Fibroblast of pulmonary artery (primary cell): ENCODE results near the gene CKS1B.

Experiments
- DNase-seq: peaks from one replicate; pipeline ENCODE4 v3.0.0-alpha.2; 2010; ENCODE audit warnings: low read depth
- H3K4me3 ChIP-seq: replicated peaks from 2 replicates; pipeline ENCODE4 v1.5.1; 2011; ENCODE audit warnings: low read depth, mild to moderate bottlenecking, control low read depth, low read length, moderate library complexity
- TF ChIP-seq, protein P1 (sequence below): IDR thresholded peaks from 2 replicates; pipeline ENCODE4 v1.5.1; 2011; ENCODE audit warnings: mild to moderate bottlenecking, control low read depth, low read length, inconsistent platforms; ENCODE audit errors: missing control alignments

CKS1B gene

DNA sequence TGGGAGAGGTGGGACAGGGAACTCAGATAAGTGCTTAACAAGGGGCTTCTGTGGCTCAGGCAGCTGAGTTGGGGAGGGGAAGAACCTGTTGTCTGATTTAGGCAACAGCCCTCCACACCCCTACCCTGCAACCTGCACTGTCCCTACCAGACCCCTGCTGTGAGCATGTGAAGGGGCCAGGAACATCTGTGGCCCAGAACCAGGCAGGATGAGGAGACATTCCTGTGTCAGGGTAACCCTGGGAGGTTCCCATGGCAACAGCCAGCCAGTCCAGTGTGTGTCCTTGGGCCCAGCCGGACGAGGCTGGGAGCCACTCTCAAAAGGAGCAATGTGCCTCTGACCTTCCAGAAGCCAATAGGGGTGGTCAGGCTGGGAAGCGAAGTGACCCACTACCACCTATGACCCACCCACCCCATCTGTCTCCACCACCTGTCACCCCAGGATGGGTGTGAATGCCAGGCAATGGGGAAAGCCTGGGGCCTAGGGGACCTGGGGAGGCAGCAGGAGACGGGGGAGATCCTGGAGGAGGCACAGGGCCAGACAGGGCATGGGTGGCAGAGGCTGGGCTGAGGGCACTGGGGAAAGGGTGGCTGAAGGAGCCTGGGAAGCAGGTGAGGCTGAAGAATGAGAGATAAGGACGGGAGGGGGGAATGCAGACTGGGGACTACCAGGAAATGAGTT lies 33.0 kb upstream of the CKS1B start:
- DNase-seq: no peak
- H3K4me3 ChIP-seq: no peak overlapping the region
- TF ChIP-seq, protein P1, sequence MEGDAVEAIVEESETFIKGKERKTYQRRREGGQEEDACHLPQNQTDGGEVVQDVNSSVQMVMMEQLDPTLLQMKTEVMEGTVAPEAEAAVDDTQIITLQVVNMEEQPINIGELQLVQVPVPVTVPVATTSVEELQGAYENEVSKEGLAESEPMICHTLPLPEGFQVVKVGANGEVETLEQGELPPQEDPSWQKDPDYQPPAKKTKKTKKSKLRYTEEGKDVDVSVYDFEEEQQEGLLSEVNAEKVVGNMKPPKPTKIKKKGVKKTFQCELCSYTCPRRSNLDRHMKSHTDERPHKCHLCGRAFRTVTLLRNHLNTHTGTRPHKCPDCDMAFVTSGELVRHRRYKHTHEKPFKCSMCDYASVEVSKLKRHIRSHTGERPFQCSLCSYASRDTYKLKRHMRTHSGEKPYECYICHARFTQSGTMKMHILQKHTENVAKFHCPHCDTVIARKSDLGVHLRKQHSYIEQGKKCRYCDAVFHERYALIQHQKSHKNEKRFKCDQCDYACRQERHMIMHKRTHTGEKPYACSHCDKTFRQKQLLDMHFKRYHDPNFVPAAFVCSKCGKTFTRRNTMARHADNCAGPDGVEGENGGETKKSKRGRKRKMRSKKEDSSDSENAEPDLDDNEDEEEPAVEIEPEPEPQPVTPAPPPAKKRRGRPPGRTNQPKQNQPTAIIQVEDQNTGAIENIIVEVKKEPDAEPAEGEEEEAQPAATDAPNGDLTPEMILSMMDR: no peak

DNA sequence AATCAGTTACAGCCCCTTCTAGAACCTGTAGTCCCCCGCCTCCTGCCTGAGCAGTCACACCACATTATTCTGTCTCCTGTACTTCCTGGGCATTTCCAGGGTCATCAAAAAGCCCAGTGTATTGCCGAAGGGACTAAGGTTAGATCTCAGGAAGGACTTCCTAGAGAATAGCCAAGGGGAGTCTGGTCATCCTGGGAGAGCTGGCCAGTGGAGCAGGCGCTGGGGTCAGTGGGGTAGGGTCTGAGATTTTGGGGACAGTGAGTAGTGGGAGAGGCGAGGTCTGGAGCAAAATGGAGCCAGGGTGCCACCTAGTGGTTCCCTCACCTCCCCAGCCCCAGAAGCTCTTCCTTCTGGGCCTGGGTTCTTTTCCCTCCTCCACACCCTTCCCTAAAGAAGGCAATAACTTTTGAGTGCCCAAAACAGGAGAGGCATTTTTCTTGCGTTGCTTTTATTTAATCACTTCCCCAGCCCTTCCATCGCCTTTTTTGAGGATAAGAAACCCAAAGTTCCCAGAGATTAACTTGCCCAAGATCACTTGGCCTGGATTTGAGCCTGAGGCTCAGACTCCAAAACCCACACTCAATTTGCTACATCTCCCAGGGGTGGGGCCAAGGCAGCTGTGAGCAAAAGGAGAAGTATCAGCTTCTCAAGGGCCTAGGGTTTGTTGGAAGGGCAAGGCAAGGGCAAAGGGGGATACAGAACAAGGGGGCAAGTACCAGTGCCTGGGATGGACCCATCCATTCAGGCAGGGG lies 30.7 kb upstream of the CKS1B start:
- H3K4me3 ChIP-seq: no peak overlapping the region
- TF ChIP-seq, protein P1: peak; percentile 76
- DNase-seq: peak; percentile 38

DNA sequence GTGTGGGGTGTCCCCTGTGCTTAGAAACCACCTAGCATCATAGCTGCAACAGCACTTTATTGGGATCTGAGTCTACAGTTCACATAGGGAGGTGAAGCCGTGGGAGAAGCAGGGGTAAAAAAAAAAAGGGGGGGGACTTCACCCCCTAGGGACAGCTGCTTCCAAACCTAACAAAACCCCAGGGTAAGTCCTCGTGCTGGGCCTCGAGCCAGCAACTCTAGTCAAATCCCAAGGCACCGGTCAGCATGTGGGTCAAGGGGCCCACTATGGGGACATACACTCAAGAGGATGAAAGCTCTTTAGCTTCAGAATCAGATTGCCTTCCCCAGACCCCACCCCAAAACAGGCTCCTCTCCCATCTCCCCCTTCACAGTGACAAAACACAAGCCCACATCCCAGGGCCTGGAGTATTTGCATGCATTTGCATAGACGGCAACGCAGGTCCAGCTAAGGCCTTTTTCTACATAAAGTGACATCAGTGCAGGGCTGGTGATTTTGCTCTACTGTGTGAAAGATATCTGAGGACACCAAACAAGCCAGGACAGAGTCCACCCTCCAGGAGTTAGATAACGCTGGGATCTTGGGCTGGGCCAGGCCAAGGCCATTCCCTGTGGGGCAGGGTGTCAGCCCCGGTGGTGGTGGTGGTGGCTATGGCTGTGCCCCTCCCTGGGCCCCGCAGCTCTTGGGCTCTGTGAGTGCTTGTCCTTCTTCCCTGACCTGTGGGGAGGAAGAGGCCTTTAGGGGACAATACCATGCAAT lies 29.9 kb upstream of the CKS1B start:
- H3K4me3 ChIP-seq: no peak overlapping the region
- TF ChIP-seq, protein P1: no peak
- DNase-seq: no peak

DNA sequence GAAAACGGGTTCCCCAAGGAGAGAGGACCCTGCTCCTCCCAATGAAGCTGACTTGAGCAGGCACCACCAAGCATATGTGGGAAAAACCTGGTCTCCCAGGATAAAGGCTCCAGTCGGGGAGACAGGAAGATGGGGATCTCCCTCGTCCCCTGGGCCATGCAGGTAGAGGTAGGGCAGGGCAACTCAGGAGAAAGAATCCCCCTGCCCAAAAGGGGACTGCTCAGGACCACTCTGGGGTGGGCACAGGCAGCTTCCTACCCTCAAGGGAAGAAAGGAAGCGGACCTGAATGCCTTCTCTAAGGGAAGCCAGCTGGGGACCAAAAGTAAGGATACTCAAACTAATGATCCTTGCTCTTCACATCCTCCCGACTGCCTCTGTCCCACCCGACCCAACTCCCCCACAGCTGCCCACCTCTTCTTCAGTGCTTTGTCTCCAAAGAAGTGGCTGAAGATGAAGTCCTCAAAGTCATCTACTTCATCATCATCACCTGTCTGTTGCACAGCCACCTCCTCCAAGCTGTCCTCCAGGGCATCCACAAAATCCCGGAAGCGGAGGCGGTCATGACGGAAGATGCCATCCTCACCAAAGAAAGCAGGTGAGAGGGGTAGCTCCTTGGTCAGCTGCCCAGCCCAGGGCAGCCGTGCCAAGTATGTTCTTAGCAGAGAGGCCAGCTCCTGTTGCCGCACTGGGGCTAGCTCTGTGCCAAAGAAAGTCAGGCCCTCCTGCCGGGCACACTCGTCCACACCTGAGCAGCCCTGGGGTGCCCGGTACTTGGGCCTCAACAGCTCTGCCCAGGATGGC lies 29.1 kb upstream of the CKS1B start:
- no peak overlapping the region for H3K4me3 ChIP-seq
- DNase-seq: no peak
- TF ChIP-seq, protein P1: no peak

DNA sequence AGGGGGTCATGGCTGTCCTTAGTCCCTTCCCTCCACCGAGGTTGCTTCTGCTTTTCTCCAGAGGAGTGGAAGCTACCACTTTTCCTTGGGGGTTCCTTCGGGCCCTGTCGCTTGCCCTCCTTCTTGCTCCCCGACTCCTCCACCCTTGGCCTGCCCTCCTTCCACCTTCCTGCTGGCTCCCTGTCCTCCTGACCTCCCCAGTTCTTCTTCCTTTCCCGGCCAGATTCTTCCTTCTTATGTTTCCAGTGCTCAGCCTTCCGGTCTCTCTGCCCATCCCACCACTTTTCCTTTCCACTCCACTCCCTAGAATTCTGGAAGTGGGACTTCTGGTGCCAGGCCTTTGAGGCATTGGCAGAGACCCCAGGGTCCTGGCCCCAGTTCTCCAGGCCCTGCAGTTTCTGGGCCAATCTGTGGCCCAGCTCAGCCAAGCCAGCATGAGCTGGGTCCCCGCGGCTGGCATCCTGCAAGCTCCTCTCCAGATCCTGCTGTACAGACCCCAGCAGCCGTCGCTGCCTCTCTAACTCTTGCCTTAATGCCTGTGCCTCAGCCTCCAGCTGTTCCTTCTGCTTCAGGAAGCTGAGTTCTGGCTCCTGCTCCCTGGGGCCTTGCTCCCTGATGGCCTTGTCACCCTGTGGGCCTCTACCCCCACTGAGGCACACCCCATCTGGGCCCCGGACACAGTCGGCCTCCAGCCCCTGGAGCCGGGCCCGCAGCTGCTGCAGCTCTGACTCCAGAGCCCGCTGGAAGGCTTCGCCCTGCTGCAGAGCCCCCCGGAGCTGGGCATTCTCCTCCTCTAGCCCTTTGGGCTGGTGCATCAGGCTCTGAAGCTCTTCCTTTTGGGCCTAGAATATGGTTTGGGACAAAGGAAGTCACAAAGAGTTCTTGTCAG lies 28.3 kb upstream of the CKS1B start:
- TF ChIP-seq, protein P1: no peak
- no peak overlapping the region for H3K4me3 ChIP-seq
- no peak for DNase-seq

DNA sequence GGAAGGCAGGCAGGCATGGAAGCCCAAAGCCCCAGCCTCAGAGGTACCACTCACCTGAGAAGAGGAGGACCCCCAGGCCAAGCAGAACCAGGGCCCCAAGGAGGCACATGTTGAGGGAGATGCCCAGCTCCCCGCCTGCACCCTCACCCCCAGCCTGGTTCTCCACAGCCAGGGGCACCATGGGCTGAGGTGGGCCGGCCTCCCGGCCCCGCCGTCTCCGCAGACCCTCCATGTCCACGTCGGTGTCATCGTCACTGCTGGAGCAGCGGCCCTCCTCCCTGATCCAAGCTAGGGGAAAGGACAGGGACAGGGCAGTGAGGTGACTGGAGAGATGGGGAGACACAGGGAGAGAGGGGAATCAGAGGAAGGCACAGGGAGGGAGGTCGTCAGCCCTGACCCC lies 26.4 kb upstream of the CKS1B start:
- H3K4me3 ChIP-seq: no peak overlapping the region
- TF ChIP-seq, protein P1: no peak

More for the DNA sequence above, 26.4 kb upstream of the CKS1B start:
- no peak for DNase-seq
